H1 (cell line): ENCODE data around the gene CDYL. TPM values are rescaled to one million over a fixed set of nuclear protein-coding genes. Genes with fewer than 3 reads are reported as not detected.

ENCODE experiments used
- CTCF ChIA-PET: fragments of 300-600 bp; sonication (Branson Sonifier 250); formaldehyde crosslinking; loops from one replicate; lab custom pipeline; 2021; ENCODE audit not compliant: partially characterized antibody; lab: Charles Lee
- POLR2A ChIA-PET: fragments of 300-600 bp; sonication (Branson Sonifier 250); formaldehyde crosslinking; loops from one replicate; lab custom pipeline; 2021; ENCODE audit warnings: inconsistent platforms; ENCODE audit not compliant: partially characterized antibody; lab: Charles Lee
- DNase-seq, 2 experiments: peaks; one replicate each; pipeline versions ENCODE4 v3.0.0 to v3.0.0-alpha.2; 2010 to 2022; ENCODE audit warnings: low spot score in 2 of 2, low read depth in 1 of 2, mixed read lengths in 1 of 2
- FAIRE-seq: peaks from 2 replicates; lab custom pipeline; 2011; peaks lifted over from hg19 to GRCh38; lab: Jason Lieb, UNC
- H2AFZ ChIP-seq: 2 replicates; pipeline ENCODE4 v1.8.1; 2012; ENCODE audit warnings: low read length, inconsistent platforms
- H2AK5ac ChIP-seq: 2 replicates; pipeline ENCODE4 v1.6.1; 2013; ENCODE audit warnings: low read depth, low read length
- H2BK120ac ChIP-seq: replicated peaks from 2 replicates; pipeline ENCODE3; 2013; ENCODE audit warnings: low read depth, low read length, inconsistent platforms
- H2BK12ac ChIP-seq: 2 replicates; pipeline ENCODE4 v1.6.1; 2013; ENCODE audit warnings: low read depth, low read length
- H2BK15ac ChIP-seq: 2 replicates; pipeline ENCODE4 v1.6.1; 2013; ENCODE audit warnings: low read length
- H2BK20ac ChIP-seq: 2 replicates; pipeline ENCODE4 v1.6.1; 2013; ENCODE audit warnings: low read length
- H2BK5ac ChIP-seq: 2 replicates; pipeline ENCODE4 v1.6.1; 2013; ENCODE audit warnings: low read depth, low read length
- H3K14ac ChIP-seq: 2 replicates; pipeline ENCODE4 v1.6.1; 2013; ENCODE audit warnings: inconsistent platforms; ENCODE audit not compliant: insufficient read length
- H3K18ac ChIP-seq: 2 replicates; pipeline ENCODE4 v1.6.1; 2013; ENCODE audit warnings: low read length; ENCODE audit errors: extremely low read depth
- H3K23ac ChIP-seq: 2 replicates; pipeline ENCODE4 v1.6.1; 2013; ENCODE audit warnings: inconsistent platforms; ENCODE audit not compliant: insufficient read length
- H3K23me2 ChIP-seq: 2 replicates; pipeline ENCODE4 v1.6.1; 2013; ENCODE audit warnings: low read depth, low read length
- H3K27ac ChIP-seq: 2 replicates; pipeline ENCODE4 v1.6.1; 2011; ENCODE audit warnings: low read depth, low read length, inconsistent platforms
- H3K27me3 ChIP-seq, 4 experiments: replicated peaks in 1 of 4; 1 replicate in 1 of 4; 2 replicates in 3 of 4; pipeline versions ENCODE4 v1.6.1 to v1.8.1; 2011 to 2013; ENCODE audit warnings: low read length in 3 of 4, mild to moderate bottlenecking in 3 of 4, inconsistent platforms in 2 of 4, mixed read lengths in 2 of 4, moderate library complexity in 1 of 4; ENCODE audit not compliant: control insufficient read depth in 3 of 4, insufficient read depth in 3 of 4; ENCODE audit errors: extremely low read depth in 1 of 4
- H3K36me3 ChIP-seq, 4 experiments: 2 replicates each; pipeline versions ENCODE4 v1.6.1 to v1.8.1; 2011 to 2013; ENCODE audit warnings: mild to moderate bottlenecking in 4 of 4, low read length in 3 of 4, moderate library complexity in 2 of 4, control low read depth in 1 of 4, inconsistent platforms in 1 of 4; ENCODE audit not compliant: insufficient read depth in 4 of 4, control insufficient read depth in 2 of 4
- H3K4ac ChIP-seq: replicated peaks from 2 replicates; pipeline ENCODE3; 2013; ENCODE audit warnings: low read length, low read depth, mixed read lengths, inconsistent platforms; ENCODE audit not compliant: insufficient read length
- H3K4me1 ChIP-seq, 4 experiments: replicated peaks in 1 of 4; 1 replicate in 1 of 4; 2 replicates in 3 of 4; pipeline versions ENCODE4 v1.6.1 to v1.8.1; 2011 to 2013; ENCODE audit warnings: low read length in 3 of 4, inconsistent platforms in 2 of 4, mixed read lengths in 1 of 4; ENCODE audit not compliant: insufficient read depth in 4 of 4, control insufficient read depth in 3 of 4
- H3K4me2 ChIP-seq, 2 experiments: 2 replicates each; pipeline versions ENCODE4 v1.6.1 to v1.8.1; 2011 to 2013; ENCODE audit warnings: low read depth in 2 of 2, low read length in 2 of 2, control low read depth in 1 of 2, inconsistent platforms in 1 of 2, mild to moderate bottlenecking in 1 of 2; ENCODE audit not compliant: insufficient read depth in 1 of 2
- H3K4me3 ChIP-seq, 4 experiments: fragments of 200-600, 300-600 bp in 1 of 4; sonication (generic), shearing (Covaris generic), sonication (Bioruptor Twin) in 1 of 4; 2 replicates each; pipeline versions ENCODE4 v1.5.1 to v1.8.1; 2011 to 2016; ENCODE audit warnings: low read length in 4 of 4, low read depth in 3 of 4, control low read depth in 2 of 4, inconsistent platforms in 2 of 4, mild to moderate bottlenecking in 2 of 4, mixed read lengths in 1 of 4, moderate library complexity in 1 of 4; ENCODE audit not compliant: insufficient read depth in 2 of 4; ENCODE audit errors: extremely low read depth in 1 of 4
- H3K56ac ChIP-seq: replicated peaks from 2 replicates; pipeline ENCODE3; 2013; ENCODE audit warnings: low read depth, mild to moderate bottlenecking, mixed read lengths, low read length, inconsistent platforms; ENCODE audit not compliant: insufficient read length
- H3K79me1 ChIP-seq: 2 replicates; pipeline ENCODE4 v1.6.1; 2013; ENCODE audit warnings: low read depth, low read length, control low read depth
- H3K79me2 ChIP-seq, 2 experiments: 2 replicates each; pipeline versions ENCODE4 v1.6.1 to v1.8.1; 2012 to 2013; ENCODE audit warnings: low read length in 2 of 2, mild to moderate bottlenecking in 2 of 2, inconsistent platforms in 1 of 2; ENCODE audit not compliant: insufficient read depth in 2 of 2, control insufficient read depth in 1 of 2
- H3K9ac ChIP-seq, 4 experiments: replicated peaks in 1 of 4; 1 replicate in 1 of 4; 2 replicates in 3 of 4; pipeline versions ENCODE4 v1.6.1 to v1.8.1; 2011 to 2013; ENCODE audit warnings: low read depth in 3 of 4, low read length in 3 of 4, control low read depth in 2 of 4, mild to moderate bottlenecking in 2 of 4, moderate library complexity in 2 of 4, inconsistent platforms in 1 of 4; ENCODE audit errors: extremely low read depth in 1 of 4
- H3K9me3 ChIP-seq, 2 experiments: 2 replicates each; pipeline versions ENCODE4 v1.6.1 to v1.8.1; 2012 to 2013; ENCODE audit warnings: mild to moderate bottlenecking in 2 of 2, moderate library complexity in 2 of 2, control low read depth in 1 of 2, inconsistent platforms in 1 of 2, low read depth in 1 of 2, low read length in 1 of 2, mixed read lengths in 1 of 2; ENCODE audit not compliant: insufficient read depth in 2 of 2
- H4K20me1 ChIP-seq, 2 experiments: replicated peaks in 1 of 2; 2 replicates each; pipeline versions ENCODE3 to v1.8.1; 2011 to 2013; ENCODE audit warnings: inconsistent platforms in 2 of 2, low read length in 2 of 2, mild to moderate bottlenecking in 1 of 2; ENCODE audit not compliant: insufficient read depth in 2 of 2, control insufficient read depth in 1 of 2
- H4K5ac ChIP-seq: 2 replicates; pipeline ENCODE4 v1.6.1; 2013; ENCODE audit warnings: low read length, low read depth, mixed read lengths, inconsistent platforms; ENCODE audit not compliant: insufficient read length
- H4K8ac ChIP-seq: 2 replicates; pipeline ENCODE4 v1.8.0; 2013; ENCODE audit warnings: mild to moderate bottlenecking, moderate library complexity, low read length, inconsistent platforms; ENCODE audit not compliant: insufficient read depth; ENCODE audit errors: extremely low read depth
- H4K91ac ChIP-seq: replicated peaks from 2 replicates; pipeline ENCODE3; 2013; ENCODE audit warnings: low read length, mixed read lengths, inconsistent platforms; ENCODE audit not compliant: insufficient read length
- EGR1 ChIP-seq: IDR thresholded peaks from 2 replicates; pipeline ENCODE4 v1.6.1; 2011; ENCODE audit warnings: low read depth, low read length, borderline replicate concordance
- JUN ChIP-seq: IDR thresholded peaks from 2 replicates; pipeline ENCODE4 v1.6.1; 2011; ENCODE audit warnings: low read depth, mild to moderate bottlenecking, improper control_type of control experiment, low read length
- KDM5A ChIP-seq: fragments of 200-600 bp; IDR thresholded peaks from 2 replicates; pipeline ENCODE4 v1.7.1; 2012; ENCODE audit warnings: mild to moderate bottlenecking, low read length, inconsistent platforms, mixed read lengths
- WGBS, 2 experiments: shearing (Covaris generic) in 1 of 2; methylation state at CpG; one replicate each; pipeline versions ENCODE4 v1.1.6 to v1.1.7; 2013 to 2015; ENCODE audit warnings: low lambda C conversion rate in 2 of 2, mixed read lengths in 2 of 2, inconsistent platforms in 1 of 2, low coverage in 1 of 2, missing lambda C conversion rate in 1 of 2; ENCODE audit not compliant: insufficient replicate concordance in 2 of 2, insufficient coverage in 1 of 2, insufficient read length in 1 of 2; ENCODE audit errors: extremely low coverage in 1 of 2, missing lambda C conversion rate in 1 of 2; 5-methylcytosine and 5-hydroxymethylcytosine counted together
- polyA plus RNA-seq, 7 experiments: library from polyadenylated mRNA; depleted of rRNA in 3 of 7; stranded (reverse) in 5 of 7; unstranded in 2 of 7; fragments of >200 nt in 5 of 7; fragments of 200-250 nt in 2 of 7; gene quantifications; 1 replicate in 5 of 7; 2 replicates in 1 of 7; 4 replicates in 1 of 7; pipeline versions ENCODE4 v1.2.1 to v1.2.3, GENCODE V29; 2011 to 2013; ENCODE audit warnings: missing spikeins in 2 of 7, mixed read lengths in 2 of 7
- total RNA-seq: library from RNA; stranded (reverse); fragmentation: NEBNext Ultra II Directional; extraction: Animal tissue kit (Norgen Biotek cat#: 25700); gene quantifications from 2 replicates; pipeline ENCODE4 v1.2.1, GENCODE V29; 2021
- TF ChIP-seq, protein P1 (sequence below): IDR thresholded peaks from 2 replicates; pipeline ENCODE4 v1.6.1; 2012; ENCODE audit warnings: low read length, inconsistent platforms
- TF ChIP-seq, protein P2 (sequence below): IDR thresholded peaks from 2 replicates; pipeline ENCODE4 v1.6.1; 2012; ENCODE audit warnings: inconsistent platforms
- TF ChIP-seq, protein P3 (sequence below): IDR thresholded peaks from 2 replicates; pipeline ENCODE4 v1.6.1; 2012; ENCODE audit warnings: inconsistent platforms

Gene CDYL
- total and polyA plus RNA-seq, 2 of the 8 experiments (the other 6 are each of a cell fraction or from before 2014, with no cell fraction given) = 56.4 to 119 TPM

DNA sequence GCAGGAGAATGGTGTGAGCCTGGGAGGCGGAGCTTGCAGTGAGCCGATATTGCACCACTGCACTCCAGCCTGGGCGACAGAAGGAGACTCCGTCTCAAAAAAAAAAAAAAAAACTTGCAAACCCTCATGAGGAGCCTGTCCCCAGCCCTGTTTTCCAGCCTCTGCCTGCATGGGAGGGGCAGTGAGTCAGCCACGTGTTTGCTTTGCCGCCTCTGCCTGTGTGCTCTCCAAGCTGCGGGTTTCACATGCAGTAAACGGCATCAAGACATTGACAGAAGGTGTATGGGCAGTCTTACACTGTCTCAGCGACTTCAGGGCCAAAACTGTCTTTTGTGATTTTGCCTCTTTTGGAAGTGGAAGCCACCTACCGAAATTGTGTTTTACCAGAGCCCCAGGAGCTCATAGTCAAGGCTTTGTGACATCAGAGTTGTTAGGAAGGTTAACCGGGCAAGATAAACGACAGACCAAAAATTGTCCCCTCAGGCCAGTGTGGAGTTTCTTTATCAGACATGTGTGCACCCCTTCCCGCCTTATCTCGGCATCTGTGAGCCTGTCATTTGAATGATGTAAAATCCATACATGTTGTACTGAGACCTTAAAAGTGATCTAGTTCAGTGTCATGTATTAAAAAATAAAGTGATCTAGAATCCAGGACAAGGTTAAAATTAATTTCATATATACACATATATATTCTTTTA lies 174.8 kb downstream of the CDYL start:
- Histone ChIP-seq H3K79me2 (peaks cover 0 to 3% of the 10 kb centered on the region in 2 experiments; a peak in 1 of 4 replicates), H4K8ac (no peak overlapping the region), H2AFZ (no peak overlapping the region), H3K23ac (no peak overlapping the region), H3K4ac (no peak overlapping the region), H3K27ac (no peak overlapping the region), H3K23me2 (no peaks in the 10 kb centered on the region), H3K18ac (0 out of 2 replicates have a peak overlapping the region, but pooled peaks have one; percentile 25), H3K56ac (no peak overlapping the region), H3K4me1 (peaks cover 3 to 22% (median 6%) of the 10 kb centered on the region in 4 experiments), H2BK120ac (no peak overlapping the region), H2BK20ac (no peak overlapping the region), H2BK12ac (no peak overlapping the region), H3K9ac (no peak overlapping the region), H3K4me2 (no peak overlapping the region), H4K5ac (no peak overlapping the region), H3K4me3 (no peak overlapping the region), H3K14ac (no peak overlapping the region), H3K27me3 (no peaks in the 10 kb centered on the region), H3K9me3 (no peaks in the 10 kb centered on the region), H4K91ac (no peak overlapping the region), H2BK5ac (no peak overlapping the region), H2BK15ac (no peak overlapping the region), H3K79me1 (peaks cover 5% of the 10 kb centered on the region), H2AK5ac (no peak overlapping the region), H3K36me3 (peaks cover 2 to 51% (median 17%) of the 10 kb centered on the region in 4 experiments; a peak in 6 of 8 replicates), H4K20me1 (peaks cover 3 to 15% of the 10 kb centered on the region in 2 experiments)
- 89% methylated on average over 14 of the region's 14 CpGs; no CpG with 5 or more reads in 1 of the 2 experiments for WGBS, 2 experiments
- TF ChIP-seq, protein P1, sequence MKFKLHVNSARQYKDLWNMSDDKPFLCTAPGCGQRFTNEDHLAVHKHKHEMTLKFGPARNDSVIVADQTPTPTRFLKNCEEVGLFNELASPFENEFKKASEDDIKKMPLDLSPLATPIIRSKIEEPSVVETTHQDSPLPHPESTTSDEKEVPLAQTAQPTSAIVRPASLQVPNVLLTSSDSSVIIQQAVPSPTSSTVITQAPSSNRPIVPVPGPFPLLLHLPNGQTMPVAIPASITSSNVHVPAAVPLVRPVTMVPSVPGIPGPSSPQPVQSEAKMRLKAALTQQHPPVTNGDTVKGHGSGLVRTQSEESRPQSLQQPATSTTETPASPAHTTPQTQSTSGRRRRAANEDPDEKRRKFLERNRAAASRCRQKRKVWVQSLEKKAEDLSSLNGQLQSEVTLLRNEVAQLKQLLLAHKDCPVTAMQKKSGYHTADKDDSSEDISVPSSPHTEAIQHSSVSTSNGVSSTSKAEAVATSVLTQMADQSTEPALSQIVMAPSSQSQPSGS = no peak
- TF ChIP-seq KDM5A = no peak
- no peak for TF ChIP-seq JUN
- TF ChIP-seq EGR1 = no peak
- TF ChIP-seq, protein P2, sequence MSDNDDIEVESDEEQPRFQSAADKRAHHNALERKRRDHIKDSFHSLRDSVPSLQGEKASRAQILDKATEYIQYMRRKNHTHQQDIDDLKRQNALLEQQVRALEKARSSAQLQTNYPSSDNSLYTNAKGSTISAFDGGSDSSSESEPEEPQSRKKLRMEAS = peak; percentile 58
- TF ChIP-seq, protein P3, sequence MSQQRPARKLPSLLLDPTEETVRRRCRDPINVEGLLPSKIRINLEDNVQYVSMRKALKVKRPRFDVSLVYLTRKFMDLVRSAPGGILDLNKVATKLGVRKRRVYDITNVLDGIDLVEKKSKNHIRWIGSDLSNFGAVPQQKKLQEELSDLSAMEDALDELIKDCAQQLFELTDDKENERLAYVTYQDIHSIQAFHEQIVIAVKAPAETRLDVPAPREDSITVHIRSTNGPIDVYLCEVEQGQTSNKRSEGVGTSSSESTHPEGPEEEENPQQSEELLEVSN = peak; percentile 79
- DNase-seq = peak in 1 of 2 experiments; percentile 39
- ChIA-PET CTCF (interaction anchor here (0.6 to 1.2 kb wide), 5 partner anchors 13 to 1131 kb away, joined by 3 to 5 read pairs (median 3); no protein-coding TSS in a partner anchor), POLR2A (no interaction called here)
- no peak for FAIRE-seq
